Neural cell (in vitro differentiated cells): ENCODE data around the gene PRKG1.

Experiments used
- EZH2 ChIP-seq: fragments of 200-600, 300-800 bp; shearing (Covaris generic), sonication (generic); IDR thresholded peaks from 2 replicates; pipeline ENCODE4 v1.6.1; 2014; ENCODE audit warnings: antibody characterized with exemption, low read length, borderline replicate concordance, mild to moderate bottlenecking; ENCODE audit not compliant: insufficient read depth, poor library complexity, severe bottlenecking
- POLR2AphosphoS5 ChIP-seq: IDR thresholded peaks from 2 replicates; pipeline ENCODE4 v1.6.1; 2012
- TAF1 ChIP-seq: IDR thresholded peaks from 2 replicates; pipeline ENCODE4 v1.6.1; 2012; ENCODE audit warnings: low read depth
- TF ChIP-seq, protein P1 (sequence below): fragments of 450-650 bp; IDR thresholded peaks from 2 replicates; pipeline ENCODE4 v1.5.1; 2014; ENCODE audit warnings: antibody characterized with exemption, mild to moderate bottlenecking, moderate library complexity; ENCODE audit not compliant: poor library complexity, severe bottlenecking

DNA sequence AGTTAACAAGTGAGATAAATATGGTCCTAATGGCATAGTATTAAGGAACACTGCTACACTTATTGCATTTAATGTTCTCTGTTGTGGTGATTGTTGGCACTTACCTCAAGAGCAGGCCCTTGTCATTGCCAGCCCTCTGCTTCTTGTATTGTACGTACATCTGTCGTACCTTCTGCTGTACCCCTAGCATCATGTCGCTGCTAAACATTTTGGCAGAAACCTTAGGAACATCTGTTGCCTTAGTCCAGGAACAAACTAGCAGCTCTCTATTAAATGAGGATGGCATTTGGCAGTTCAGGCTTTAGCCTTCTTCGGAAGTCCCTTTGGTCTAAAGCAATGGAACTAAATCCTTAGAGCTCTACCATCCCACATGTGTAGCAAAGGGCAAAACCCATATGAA lies 47.6 kb downstream of the PRKG1 start:
- TF ChIP-seq, protein P1, sequence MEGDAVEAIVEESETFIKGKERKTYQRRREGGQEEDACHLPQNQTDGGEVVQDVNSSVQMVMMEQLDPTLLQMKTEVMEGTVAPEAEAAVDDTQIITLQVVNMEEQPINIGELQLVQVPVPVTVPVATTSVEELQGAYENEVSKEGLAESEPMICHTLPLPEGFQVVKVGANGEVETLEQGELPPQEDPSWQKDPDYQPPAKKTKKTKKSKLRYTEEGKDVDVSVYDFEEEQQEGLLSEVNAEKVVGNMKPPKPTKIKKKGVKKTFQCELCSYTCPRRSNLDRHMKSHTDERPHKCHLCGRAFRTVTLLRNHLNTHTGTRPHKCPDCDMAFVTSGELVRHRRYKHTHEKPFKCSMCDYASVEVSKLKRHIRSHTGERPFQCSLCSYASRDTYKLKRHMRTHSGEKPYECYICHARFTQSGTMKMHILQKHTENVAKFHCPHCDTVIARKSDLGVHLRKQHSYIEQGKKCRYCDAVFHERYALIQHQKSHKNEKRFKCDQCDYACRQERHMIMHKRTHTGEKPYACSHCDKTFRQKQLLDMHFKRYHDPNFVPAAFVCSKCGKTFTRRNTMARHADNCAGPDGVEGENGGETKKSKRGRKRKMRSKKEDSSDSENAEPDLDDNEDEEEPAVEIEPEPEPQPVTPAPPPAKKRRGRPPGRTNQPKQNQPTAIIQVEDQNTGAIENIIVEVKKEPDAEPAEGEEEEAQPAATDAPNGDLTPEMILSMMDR = no peak
- TF ChIP-seq TAF1 (no peak), EZH2 (no peak), POLR2AphosphoS5 (no peak)
